AG20443 (cell line): ENCODE measurements around the gene ARID3A.
"Not testable (repeated sequence)": the region's sequence is repeated elsewhere in the genome, so short reads cannot be mapped to it uniquely, and the experiment has no call there.

Experiments used
- DNase-seq: peaks from one replicate; pipeline ENCODE4 v3.0.0; 2012; ENCODE audit warnings: low spot score, mixed read lengths

ARID3A gene

GRCh38 chr19:947707-948539 lies 22.1 kb downstream of the ARID3A start:
- no peak for DNase-seq

- no peak for DNase-seq
These were observed 23.1 kb downstream of the ARID3A start for GRCh38 chr19:948842-949496.

- no peak for DNase-seq
These were observed 24.7 kb downstream of the ARID3A start for GRCh38 chr19:950352-951066.

GRCh38 chr19:952049-952679 lies 26.3 kb downstream of the ARID3A start:
- no peak for DNase-seq

GRCh38 chr19:952680-953444 lies 27.0 kb downstream of the ARID3A start:
- DNase-seq = no peak

- no peak for DNase-seq
These were observed 27.8 kb downstream of the ARID3A start for GRCh38 chr19:953445-954271.

- DNase-seq = no peak
These were observed 28.4 kb downstream of the ARID3A start for GRCh38 chr19:954272-954671.

- DNase-seq = no peak
These were observed 29.0 kb downstream of the ARID3A start for GRCh38 chr19:954672-955494.

- DNase-seq = no peak
These were observed 30.2 kb downstream of the ARID3A start for GRCh38 chr19:955803-956765.

GRCh38 chr19:956766-957440 lies 31.1 kb downstream of the ARID3A start:
- peak; percentile 86 for DNase-seq

- not testable (repeated sequence) for DNase-seq
These were observed 31.7 kb downstream of the ARID3A start for GRCh38 chr19:957578-957977.

- DNase-seq = no peak
These were observed 33.4 kb downstream of the ARID3A start for GRCh38 chr19:958967-959855.

- no peak for DNase-seq
These were observed 34.2 kb downstream of the ARID3A start for GRCh38 chr19:960020-960419.

GRCh38 chr19:960601-960938 lies 34.7 kb downstream of the ARID3A start:
- DNase-seq = no peak

- DNase-seq = peak; percentile 83
These were observed 36.2 kb downstream of the ARID3A start for GRCh38 chr19:961866-962620.

- no peak for DNase-seq
These were observed 37.0 kb downstream of the ARID3A start for GRCh38 chr19:962683-963400.
